H1 (cell line): ENCODE data around the gene LILRB3. TPM values are rescaled to one million over a fixed set of nuclear protein-coding genes. Genes with fewer than 3 reads are reported as not detected.
A peak's percentile ranks its signal among the peaks of the same experiment; 100 is the strongest.

Experiments
- ASH2L ChIP-seq: fragments of 200-600, 300-600 bp; sonication (generic); IDR thresholded peaks from one replicate; pipeline ENCODE4 v1.7.1; 2017; ENCODE audit warnings: low read length
- CHD2 ChIP-seq: IDR thresholded peaks from 2 replicates; pipeline ENCODE4 v1.6.1; 2012; ENCODE audit warnings: low read length, improper control_type of control experiment
- EZH2 ChIP-seq: fragments of 200-600 bp; sonication (generic); IDR thresholded peaks from 2 replicates; pipeline ENCODE4 v1.7.1; 2012; ENCODE audit warnings: low read depth, mild to moderate bottlenecking, moderate library complexity, low read length, inconsistent platforms; ENCODE audit not compliant: severe bottlenecking
- NANOG ChIP-seq: IDR thresholded peaks from 2 replicates; pipeline ENCODE4 v1.6.1; 2011; ENCODE audit warnings: low read length, low read depth, mild to moderate bottlenecking, inconsistent platforms; ENCODE audit not compliant: insufficient read depth, poor library complexity, severe bottlenecking
- POLR2AphosphoS5 ChIP-seq: IDR thresholded peaks from 2 replicates; pipeline ENCODE4 v1.6.1; 2011; ENCODE audit warnings: low read depth, low read length
- SIX5 ChIP-seq: IDR thresholded peaks from 2 replicates; pipeline ENCODE4 v1.6.1; 2011; ENCODE audit warnings: mild to moderate bottlenecking, low read depth, low read length
- SP2 ChIP-seq: IDR thresholded peaks from 2 replicates; pipeline ENCODE4 v1.6.1; 2012; ENCODE audit warnings: mild to moderate bottlenecking, low read length, inconsistent platforms
- SRF ChIP-seq: IDR thresholded peaks from 2 replicates; pipeline ENCODE4 v1.6.1; 2011; ENCODE audit warnings: mild to moderate bottlenecking, low read depth, low read length, moderate library complexity
- polyA plus RNA-seq, 7 experiments: library from polyadenylated mRNA; depleted of rRNA in 3 of 7; stranded (reverse) in 5 of 7; unstranded in 2 of 7; fragments of >200 nt in 5 of 7; fragments of 200-250 nt in 2 of 7; gene quantifications; 1 replicate in 5 of 7; 2 replicates in 1 of 7; 4 replicates in 1 of 7; pipeline versions ENCODE4 v1.2.1 to v1.2.3, GENCODE V29; 2011 to 2013; ENCODE audit warnings: missing spikeins in 2 of 7, mixed read lengths in 2 of 7
- total RNA-seq: library from RNA; stranded (reverse); fragmentation: NEBNext Ultra II Directional; extraction: Animal tissue kit (Norgen Biotek cat#: 25700); gene quantifications from 2 replicates; pipeline ENCODE4 v1.2.1, GENCODE V29; 2021
- TF ChIP-seq, protein P1 (sequence below): IDR thresholded peaks from 2 replicates; pipeline ENCODE4 v1.6.1; 2011; ENCODE audit warnings: low read depth, mild to moderate bottlenecking, low read length; ENCODE audit not compliant: insufficient read depth

Gene LILRB3
- total and polyA plus RNA-seq, 2 of the 8 experiments (the other 6 are each of a cell fraction or from before 2014, with no cell fraction given), result not detected

DNA sequence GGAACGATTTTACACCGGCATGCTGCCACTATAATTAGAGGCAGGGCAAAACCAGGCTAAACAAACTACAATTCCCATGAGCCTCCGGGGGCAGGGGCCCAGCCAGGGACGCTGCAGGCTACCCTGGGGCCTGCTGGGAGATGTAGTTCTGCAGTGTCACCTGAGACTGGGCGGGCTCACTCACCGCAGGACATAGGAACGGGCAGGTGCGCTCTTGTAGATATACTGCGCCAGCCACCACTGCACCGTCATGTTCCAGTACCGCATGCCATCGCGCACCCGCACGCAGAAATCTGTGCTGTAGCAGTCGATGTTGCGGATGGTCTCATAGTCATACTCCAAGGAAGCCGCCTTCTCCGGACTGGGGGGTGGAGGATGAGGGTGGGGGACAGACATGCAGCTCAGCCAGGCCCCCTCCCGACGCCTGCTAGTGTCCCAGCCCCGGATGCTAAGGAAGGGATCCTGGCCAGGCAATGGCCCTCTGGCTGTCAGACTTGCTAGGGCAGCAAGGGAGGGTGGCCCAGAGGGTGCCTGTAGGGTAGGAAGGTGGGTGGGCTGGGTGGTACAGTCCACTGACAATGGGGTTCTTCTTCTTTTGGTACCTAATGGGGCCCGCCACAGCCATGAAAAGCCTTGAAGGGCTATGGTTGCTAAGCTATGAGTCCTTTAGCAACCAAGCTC, 44.1 kb downstream of the LILRB3 start (continued):
- TF ChIP-seq ASH2L (no peak), SRF (no peak), SP2 (no peak), SIX5 (peak; percentile 98), CHD2 (no peak), NANOG (no peak), POLR2AphosphoS5 (peak; percentile 30; the same call in 1 of the 2 replicates), EZH2 (no peak)
- TF ChIP-seq, protein P1, sequence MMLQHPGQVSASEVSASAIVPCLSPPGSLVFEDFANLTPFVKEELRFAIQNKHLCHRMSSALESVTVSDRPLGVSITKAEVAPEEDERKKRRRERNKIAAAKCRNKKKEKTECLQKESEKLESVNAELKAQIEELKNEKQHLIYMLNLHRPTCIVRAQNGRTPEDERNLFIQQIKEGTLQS, result 0 out of 2 replicates have a peak, but pooled peaks have one; percentile 42
